Measurements from ENCODE around the gene CALD1.

CALD1 gene

DNA sequence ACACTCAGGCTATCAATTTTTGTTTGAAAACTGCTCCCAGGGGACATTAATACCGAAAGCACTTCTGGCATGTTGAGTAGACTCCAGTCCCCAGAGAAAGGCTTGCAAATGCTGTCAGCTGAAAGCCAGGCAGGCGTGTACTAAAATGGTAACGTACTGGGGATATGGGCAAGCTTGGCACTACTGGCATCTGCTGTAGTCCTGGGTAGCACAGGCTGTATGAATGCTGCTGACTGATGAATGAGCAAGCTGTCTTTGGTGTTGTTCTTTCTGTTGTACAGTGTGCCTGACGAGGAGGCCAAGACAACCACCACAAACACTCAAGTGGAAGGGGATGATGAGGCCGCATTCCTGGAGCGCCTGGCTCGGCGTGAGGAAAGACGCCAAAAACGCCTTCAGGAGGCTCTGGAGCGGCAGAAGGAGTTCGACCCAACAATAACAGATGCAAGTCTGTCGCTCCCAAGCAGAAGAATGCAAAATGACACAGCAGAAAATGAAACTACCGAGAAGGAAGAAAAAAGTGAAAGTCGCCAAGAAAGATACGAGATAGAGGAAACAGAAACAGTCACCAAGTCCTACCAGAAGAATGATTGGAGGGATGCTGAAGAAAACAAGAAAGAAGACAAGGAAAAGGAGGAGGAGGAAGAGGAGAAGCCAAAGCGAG, 153.4 kb downstream of the CALD1 start:
- DNase-seq: no peak

DNA sequence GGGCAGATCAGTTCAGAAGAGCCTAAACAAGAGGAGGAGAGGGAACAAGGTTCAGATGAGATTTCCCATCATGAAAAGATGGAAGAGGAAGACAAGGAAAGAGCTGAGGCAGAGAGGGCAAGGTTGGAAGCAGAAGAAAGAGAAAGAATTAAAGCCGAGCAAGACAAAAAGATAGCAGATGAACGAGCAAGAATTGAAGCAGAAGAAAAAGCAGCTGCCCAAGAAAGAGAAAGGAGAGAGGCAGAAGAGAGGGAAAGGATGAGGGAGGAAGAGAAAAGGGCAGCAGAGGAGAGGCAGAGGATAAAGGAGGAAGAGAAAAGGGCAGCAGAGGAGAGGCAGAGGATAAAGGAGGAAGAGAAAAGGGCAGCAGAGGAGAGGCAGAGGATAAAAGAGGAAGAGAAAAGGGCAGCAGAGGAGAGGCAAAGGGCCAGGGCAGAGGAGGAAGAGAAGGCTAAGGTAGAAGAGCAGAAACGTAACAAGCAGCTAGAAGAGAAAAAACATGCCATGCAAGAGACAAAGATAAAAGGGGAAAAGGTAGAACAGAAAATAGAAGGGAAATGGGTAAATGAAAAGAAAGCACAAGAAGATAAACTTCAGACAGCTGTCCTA, 154.1 kb downstream of the CALD1 start:
- no peak for DNase-seq

DNA sequence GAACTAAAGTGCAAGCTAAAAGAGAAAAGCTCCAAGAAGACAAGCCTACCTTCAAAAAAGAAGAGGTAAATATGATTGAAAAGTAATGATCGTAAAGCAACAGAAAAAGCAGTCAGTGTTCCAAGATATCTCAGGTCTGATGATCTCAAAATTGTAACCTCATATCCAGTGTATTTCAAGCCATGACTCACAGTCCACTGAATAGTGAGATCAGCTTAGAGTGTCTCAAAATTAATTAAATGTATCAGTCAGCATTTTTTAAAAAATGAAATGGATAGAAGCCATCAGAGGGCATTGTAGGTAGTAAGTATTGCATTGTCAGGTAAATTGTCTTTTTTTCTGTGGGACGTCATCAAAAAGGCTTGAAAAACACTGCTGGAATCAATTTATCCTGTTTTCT, 156.3 kb downstream of the CALD1 start:
- DNase-seq: no peak

DNA sequence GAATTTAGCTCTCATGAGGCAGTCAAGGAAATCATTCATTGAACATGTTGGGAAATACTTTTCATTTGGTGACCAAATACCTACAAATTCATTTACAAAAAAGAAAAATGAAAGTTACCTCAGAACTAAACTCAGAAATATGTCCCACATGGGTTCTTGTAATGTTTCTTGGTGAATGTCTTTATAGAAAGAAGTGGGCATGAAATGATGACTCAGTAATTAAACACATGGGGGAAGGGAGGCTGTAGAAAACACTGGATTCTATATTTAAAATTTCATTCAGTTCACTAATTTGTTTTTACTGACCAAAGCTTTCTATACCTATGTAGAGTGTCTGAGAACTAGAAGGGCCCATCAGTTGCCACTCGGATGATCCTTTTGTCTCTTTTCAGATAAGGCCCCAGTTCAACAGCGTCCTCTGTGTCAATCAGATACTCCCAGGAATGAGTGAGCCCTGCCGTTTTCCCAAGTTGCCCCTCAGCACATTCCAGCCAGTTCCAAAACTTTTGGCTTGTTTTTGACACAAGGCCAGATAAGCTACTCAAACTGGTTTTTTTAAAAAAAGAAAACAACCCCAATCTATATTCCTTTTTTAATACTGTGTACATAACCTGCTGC, 157.6 kb downstream of the CALD1 start:
- no peak for DNase-seq

DNA sequence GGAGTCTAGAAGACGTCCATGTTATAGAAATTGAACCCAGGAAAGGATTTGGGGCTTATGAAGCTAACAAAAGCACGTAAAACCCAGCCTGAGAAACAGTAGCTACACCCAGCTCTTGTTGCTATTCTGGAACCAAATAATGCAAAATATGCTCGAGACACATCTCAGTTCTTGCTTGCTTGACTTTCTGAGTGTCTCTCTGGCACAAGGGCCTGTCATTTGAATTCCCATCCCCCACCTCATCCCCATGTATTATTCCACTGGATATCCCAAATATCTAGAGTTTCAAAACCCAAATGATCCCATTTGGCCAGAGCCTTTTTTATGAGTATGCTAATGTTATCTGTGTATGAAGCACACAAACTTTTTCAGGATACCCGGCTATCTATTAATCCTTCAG, 158.7 kb downstream of the CALD1 start:
- no peak for DNase-seq

DNA sequence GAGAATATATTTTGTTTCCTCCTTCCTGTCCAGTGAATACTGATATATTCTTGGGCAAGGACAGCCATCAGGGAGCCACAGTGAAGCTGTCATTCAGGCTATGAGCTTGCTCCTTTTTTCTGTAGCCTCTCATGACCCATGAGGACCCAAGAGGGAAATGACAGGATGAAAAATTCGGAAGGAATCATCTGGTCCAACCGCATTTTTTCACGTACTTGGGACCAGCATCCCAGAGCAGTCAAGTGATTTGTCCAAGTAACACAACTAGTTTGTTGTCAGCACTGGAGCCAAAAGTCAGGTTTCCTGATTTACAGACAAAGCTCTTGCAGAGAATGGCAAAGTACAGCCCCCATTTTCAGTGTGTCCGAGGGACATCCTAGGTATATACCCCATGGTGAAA, 159.7 kb downstream of the CALD1 start:
- no peak for DNase-seq

DNA sequence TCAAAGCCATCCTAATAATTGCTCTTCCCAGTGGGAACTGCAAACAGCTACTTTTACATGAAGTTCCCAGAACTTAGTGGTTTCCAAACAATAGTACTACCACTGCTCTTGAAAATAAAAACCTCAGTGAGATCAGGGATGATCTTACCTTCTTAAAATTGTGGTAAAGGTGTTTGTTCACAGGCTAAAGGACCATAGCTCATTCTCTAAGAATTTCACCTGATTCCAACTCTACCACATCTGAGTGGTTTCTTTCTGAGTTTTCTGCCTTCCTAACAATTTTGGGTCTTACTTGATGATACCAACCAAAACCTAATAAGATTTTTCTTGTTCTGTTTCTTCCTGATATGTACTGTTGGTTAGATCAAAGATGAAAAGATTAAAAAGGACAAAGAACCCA, 161.3 kb downstream of the CALD1 start:
- no peak for DNase-seq

DNA sequence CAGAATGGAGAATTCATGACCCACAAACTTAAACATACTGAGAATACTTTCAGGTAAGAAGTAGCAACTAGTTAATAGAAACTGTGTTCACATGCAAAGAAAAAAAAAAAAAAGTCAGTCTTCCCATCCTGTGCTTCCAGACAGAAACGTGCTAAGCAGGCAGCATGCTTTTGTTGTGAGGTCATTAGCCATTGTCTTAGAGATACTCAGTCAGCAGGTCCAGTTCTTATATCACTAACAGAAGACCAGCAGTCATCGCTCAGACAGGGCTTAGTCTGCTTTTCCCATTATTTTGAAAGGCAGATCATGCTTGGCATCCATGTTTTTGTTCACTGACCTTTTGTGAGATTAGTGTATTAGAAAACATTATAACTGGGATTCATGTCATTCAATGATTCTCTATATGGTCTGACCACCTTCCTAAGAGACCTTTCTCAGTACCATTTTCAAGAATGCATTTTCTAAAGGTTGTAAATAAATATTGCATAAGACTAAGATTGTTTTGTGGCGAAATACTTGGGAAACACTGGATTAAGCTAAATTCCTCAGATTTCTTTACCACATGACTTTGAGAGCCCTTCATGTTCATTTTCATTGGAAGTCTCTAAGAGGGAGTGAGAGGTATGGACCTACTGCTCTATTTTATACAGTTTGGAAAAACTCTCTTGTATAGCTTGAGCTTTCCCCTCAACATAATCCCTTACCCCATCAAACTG, 161.9 kb downstream of the CALD1 start:
- DNase-seq: no peak

DNA sequence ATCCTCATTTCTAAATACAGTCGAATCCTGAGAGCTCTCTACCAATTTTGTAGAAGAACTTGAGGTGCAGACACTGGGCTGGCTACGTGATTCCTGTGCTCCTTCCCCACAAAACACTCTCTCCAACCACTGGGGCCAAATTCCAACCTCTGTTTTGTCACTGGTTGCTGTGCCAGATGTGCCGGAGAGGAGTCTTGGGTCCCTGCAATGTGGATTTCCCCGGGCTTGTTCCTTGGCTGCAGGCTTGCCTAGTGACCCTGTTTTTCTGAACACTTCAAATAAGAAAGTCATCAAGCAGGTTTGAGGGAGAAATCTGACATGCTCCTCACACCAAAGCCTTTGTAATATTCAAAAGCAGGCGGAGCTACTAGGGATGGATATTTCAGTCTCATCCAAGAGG, 162.5 kb downstream of the CALD1 start:
- no peak for DNase-seq

DNA sequence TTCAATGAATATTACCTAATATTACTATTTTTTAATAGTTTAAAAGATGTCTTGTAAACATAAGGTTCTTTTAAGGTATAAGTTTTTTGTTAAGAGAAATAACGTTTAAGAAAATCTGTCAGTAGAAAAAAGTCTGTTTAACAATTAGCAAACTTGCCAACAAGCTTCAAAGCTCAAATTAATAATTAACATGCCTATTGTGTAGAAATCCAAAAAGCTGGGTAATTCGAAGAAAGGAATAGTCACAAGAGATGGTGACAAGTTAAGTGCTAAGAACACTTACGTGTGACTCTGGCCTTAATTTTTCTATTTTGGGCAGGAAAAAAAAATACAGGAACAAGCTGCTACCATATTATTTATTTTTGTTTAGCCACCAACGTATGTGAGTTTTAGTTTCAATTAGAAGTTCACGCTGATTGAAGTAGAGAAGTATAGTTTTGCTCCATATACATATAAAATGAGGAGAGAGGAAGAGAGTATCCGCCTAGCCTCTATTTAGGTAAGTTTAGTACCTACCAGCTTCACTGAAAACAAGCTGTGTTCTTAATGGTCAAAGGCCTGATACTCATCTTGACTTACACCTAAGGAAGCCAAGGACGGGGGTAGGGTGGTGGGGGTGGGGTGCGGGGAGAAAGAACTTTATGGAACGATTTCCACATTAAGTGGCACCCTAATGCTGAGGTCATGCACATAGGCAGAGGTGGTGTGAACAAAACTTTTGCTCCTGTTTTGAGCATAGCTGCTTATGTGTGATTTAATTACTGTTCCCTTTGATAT, 163.4 kb downstream of the CALD1 start:
- no peak for DNase-seq

DNA sequence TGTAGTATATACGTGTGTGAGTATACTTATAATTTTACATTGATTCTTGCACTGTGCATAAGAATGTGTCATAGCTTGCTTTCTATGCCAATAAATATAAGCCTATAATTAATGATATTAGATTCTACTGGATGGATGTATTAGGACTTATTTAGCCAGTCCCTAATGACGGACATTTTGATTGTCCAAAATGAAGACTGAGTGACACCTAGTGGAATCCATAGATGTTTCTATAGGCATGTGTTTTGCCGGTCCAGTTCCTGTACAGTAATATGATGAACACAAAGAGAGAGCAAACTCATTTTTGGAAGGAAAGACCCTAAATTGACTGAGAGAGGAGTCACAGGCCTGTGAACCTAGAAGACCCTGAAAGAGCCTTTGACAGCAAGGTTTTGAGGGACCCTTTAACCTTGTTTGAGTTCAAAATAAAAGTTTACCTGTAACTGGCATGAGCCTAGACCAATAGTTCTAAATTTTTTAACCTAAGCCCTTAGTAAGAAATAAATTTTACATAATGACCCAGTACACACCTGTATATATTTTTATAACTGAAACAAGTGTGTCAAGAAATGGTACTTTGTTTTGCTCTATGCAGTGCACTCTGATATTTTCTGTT, 164.5 kb downstream of the CALD1 start:
- no peak for DNase-seq

DNA sequence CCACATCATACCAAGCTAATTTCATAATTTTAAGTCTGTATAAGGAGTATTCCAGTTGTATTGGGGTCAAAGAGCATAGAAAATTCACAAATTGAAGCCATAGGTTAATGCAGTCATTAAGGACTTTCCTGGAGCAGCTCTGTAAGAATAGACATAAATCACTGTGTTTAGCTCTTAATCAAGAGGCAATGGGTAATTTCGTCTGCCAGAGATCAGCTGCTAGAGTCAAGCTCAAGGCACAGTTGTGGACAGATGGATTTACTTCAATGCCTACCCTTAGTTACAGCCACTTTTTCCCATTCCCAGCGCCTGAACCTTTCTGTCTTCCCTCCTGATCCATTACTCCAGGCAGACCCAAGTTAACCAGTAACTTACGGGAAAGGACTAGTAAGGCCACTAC, 166.3 kb downstream of the CALD1 start:
- DNase-seq: no peak

DNA sequence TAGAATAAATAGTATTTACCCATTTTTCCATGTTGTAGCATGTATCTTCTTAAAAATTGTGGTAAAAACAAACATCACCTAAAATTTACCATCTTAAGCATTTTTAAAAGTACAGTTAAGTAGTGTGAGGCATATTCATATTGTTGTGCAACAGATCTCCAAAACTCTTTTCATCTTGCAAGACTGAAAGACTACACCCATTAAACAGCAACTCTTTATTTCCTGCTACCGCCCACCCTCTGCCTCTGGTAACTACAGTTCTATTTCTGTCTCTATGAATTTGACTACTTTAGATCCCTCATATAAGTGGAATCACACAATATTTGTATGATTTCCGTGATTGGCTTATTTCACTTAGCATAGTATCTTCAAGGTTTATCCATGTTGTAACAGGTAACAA, 166.8 kb downstream of the CALD1 start:
- DNase-seq: no peak

DNA sequence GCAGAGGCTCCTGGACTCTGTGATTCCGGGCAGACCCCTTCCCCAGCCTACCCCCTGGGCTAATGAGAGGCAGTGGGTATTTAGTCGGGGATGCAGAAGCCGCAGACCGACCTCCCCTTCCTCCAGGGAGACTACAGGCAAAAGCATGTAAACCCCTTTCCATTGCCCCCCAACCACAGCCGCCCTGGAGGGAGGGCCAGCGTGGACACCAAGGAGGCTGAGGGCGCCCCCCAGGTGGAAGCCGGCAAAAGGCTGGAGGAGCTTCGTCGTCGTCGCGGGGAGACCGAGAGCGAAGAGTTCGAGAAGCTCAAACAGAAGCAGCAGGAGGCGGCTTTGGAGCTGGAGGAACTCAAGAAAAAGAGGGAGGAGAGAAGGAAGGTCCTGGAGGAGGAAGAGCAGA, 167.9 kb downstream of the CALD1 start:
- no peak for DNase-seq

DNA sequence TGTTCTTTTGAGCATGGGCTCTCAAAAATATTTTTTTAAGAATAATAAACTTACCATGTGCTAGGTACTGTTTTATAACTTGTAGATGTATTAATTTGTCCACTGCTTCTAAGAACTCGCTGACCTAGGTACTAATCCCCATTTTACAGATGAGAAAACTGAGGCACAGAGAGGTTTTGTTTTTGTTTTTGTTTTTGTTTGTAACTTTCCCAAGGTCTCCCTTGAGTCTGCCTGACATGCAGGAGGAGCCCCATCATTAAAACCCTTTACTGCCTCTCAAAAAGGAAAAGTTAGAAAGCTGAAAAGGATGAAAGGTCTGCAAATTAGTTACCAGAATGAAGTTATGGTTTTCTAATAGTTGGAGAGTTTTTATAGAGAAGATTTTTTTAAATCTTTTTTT, 168.4 kb downstream of the CALD1 start:
- no peak for DNase-seq

DNA sequence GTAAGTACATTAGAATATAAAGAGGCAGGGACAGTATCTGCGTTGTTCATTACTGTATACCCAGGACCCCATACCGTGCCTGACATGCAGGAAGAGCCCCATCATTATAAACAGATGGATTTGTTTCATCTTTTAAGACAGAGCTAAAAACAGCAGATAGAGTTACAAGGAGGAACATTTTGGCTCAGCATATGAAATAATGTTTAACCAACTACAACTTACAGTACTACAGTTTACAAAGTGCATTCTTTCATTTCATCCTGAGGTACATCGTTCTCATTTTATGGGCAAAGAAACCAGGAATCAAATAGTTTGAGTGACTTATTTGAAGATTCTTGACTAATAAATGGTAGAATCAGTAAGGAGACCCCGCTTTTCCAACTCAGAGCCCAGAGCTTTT, 168.8 kb downstream of the CALD1 start:
- DNase-seq: no peak

DNA sequence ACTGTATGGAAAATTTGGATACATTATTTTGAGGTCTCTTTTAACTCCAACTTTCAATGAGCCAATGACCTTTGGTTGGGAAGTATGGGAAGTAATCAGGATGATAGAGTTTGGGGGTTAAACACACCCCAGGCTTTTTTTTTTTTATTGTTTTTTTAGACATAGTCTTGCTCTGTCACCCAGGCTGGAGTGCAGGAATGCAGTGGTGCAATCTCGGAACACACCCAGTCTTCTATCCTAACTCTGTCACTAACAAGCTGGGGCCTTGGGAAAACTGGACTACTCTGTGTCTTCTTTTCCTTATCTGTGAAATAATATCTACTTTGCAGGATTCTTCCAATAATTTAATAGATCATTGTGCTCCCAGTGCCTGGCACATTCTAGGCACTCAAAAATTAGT, 169.3 kb downstream of the CALD1 start:
- no peak for DNase-seq

DNA sequence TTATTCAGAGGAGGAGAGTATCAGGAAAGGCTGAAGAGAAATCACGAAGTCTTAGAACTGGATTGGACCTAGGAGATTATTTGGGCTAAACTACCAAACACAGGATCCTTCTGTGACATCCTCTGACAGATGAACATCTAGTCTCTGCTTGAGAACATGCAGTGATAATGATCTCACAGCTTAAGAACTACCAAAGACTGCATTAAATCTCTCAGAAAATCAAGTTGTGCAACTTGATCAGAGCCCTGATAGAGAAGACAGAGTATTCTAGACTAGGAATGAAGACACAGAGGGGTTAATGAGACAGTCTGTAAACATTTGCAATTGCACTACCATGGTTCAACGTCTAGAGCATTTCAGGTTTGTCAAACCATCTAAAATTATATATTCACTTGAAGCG, 169.7 kb downstream of the CALD1 start:
- DNase-seq: no peak

DNA sequence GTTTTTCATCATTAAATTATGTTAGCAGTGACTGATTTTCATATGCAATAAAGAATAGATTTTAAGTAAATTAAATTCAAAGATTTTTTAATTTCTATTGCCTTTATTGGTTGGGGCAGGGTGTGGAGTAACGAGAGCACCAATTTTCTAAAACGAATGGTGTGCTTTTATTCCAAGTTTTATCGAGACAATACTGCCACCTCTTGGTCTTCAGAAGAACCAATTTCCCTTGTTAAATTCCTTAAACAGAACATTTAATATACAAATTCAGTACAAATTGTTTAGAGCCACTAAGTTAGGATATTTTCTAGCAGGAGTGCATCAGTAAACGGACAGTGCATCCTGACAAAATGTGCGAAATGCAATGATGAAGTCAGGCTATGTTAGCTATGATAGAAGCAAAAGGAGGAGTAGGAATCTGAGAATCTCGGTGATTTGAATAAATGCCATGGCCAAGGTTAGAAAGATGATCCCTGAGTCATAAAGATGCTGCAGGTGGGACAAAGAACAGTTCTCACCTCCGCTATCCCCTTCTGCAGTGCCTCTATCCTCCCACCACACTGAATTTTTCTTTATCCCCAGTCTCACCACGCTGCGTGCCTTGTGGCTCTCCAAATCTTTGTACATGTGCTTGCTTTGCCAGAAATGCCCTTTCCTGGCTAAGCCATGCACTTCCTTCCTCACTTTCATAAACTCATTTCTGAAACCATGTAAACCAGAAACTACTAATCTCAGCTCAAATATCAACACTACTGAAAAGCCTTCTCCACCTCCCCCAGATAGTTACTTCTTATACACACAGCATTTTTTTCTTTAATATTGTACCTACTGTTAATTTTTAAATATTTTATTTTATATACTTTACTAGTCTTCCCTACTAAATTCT, 175.0 kb downstream of the CALD1 start:
- DNase-seq: no peak

DNA sequence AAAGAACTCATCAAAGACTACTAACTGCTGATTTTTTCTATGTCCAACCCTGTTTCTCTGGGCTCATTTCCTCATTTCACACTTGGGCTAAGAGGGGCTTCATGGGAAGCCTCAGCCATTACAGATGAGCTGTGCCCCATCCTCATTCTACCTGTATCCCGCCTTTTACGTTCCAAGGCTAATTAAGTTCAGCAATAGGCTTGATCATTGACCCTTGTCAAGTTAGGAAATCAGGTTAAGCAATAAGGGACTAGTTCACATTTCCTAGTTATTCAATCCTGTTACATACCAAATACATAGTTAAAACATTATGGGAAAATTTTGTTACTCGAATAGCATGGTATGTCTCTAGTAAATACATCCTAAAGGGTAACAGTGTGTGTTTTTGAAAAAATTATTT, 177.6 kb downstream of the CALD1 start:
- DNase-seq: no peak

DNA sequence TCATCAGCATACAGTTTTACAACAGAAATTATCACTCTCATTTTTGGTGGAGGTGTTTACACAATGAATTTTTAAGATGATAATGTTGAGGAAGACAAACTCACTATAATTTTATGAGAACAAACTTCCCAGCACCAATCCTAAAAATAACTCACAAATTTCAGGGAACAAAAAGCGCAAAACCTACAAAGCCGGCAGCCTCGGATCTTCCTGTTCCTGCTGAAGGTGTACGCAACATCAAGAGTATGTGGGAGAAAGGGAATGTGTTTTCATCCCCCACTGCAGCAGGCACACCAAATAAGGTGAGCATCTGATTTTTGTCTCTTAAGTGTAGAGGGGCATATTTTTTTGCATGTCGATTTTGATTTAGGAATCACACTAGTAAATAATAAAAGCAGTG, 180.4 kb downstream of the CALD1 start:
- no peak for DNase-seq

DNA sequence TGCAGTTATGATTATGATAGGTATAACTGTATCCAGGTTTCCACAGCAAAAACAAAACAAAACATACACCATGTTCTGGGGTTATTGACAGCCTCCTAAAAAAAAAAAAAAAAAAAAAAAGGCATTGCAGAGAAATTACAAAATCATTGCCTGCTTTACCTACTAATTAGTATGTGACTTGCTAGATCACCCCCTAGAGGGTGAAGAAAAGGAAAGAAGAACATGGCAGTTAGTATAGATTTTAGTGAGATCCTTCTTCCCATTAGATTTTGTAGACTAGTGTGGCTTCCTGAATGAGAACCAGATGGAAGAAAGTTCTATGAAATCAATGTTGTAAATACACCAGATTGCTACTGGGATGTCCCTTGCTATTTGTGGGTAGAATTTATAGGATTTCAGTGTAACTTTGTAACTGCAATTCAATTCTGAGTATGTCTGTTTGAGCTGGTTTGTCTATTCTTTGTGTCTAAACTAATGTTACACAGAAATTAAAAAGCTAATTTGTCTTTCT, 182.9 kb downstream of the CALD1 start:
- DNase-seq: no peak

All from activated CD4-positive, CD25-positive, alpha-beta regulatory T cell treated with anti-CD3 and anti-CD28 coated beads, Interleukin-2, amount 50 U/mL, for 72 hours (primary cell).